Activated T-cell treated with anti-CD3 and anti-CD28 coated beads for 4 hours (primary cell): Measurements from ENCODE around the gene ELFN2.
A peak's percentile ranks its signal among the peaks of the same experiment; 100 is the strongest.
"Not testable (repeated sequence)": the region's sequence is repeated elsewhere in the genome, so short reads cannot be mapped to it uniquely, and the experiment has no call there.

Experiments used
- DNase-seq: peaks from one replicate; pipeline ENCODE4 v3.0.0-alpha.2; 2020

The ELFN2 gene, protein sequence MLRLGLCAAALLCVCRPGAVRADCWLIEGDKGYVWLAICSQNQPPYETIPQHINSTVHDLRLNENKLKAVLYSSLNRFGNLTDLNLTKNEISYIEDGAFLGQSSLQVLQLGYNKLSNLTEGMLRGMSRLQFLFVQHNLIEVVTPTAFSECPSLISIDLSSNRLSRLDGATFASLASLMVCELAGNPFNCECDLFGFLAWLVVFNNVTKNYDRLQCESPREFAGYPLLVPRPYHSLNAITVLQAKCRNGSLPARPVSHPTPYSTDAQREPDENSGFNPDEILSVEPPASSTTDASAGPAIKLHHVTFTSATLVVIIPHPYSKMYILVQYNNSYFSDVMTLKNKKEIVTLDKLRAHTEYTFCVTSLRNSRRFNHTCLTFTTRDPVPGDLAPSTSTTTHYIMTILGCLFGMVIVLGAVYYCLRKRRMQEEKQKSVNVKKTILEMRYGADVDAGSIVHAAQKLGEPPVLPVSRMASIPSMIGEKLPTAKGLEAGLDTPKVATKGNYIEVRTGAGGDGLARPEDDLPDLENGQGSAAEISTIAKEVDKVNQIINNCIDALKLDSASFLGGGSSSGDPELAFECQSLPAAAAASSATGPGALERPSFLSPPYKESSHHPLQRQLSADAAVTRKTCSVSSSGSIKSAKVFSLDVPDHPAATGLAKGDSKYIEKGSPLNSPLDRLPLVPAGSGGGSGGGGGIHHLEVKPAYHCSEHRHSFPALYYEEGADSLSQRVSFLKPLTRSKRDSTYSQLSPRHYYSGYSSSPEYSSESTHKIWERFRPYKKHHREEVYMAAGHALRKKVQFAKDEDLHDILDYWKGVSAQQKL

DNA sequence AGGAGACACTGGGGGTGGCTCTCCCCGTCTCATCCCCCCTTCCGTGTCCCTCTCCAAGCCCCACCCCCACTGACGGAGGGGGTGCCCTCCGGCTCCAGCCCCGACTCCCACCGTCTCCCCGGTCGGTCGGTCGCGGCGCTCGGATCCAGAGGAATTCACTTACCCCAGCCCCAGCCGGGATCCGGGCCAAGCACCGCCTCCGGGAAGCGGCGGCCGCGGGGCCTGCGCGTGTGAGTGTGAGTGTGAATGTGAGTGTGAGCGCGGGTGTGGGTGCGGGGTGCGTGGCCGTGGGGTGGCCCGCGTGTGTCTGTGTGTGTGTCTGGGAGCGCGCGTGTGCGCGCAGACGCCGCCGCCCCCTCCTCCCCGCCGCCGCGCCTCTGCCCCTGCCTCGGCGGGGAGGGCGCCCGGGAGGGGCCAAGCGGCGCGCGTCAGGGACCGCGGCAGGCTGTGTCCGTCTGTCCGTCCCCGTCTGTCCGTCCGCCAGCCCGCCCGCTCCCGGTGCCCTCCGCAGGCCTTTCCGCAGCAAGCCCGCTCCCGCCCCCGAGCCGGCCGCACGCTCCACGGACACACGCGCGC lies at the start of gene ELFN2:
Gene ELFN2 (minus strand): TSS at position 345 of the 576 bp plus-strand sequence. CDS start 51,945 bp downstream, outside the sequence.
- DNase-seq, result no peak

DNA sequence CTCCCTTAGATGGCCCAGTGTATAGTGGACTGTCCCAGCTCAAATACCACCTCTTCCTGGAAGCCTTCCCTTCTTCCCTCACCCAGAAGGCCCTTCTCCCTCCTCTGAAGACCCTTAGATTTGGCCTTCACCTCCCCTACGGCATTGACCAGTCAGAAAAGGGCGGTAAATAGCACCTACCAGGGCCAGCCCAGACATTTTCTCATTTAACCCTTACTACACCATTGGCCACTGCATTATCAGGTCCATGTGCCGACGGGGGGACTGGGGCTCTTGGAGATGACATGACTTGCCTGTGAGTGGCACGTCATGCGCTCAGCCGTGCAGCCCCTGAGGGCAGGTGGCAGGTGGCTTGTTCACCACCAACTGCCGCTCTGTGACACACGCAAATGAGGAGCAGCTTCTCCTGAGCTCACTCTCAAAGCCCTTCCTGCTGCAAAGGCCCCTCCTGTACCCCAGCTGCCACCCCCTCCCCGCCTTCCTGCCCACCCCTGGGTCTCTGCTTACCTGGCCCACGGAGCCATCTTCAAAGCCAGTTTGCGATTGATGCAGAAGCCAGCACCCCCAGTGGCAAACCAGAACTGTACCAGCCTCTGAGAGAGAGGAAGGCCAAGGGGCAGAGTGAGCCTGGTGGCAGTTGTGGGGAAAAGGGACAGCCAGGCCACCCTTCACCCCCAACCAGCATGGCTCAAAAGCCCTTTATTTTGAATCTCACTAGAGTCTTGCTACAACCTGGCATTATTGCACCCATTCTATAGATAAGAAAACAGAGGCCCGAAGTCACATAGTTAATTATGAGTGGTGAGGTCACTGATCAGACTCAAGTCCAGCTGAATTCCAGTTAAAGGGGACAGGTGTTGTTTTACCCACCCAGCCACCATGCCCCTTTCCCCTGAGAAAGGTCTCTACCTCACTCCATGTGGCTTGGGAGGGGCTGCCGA lies 49.4 kb upstream of the ELFN2 start:
- DNase-seq, result no peak

DNA sequence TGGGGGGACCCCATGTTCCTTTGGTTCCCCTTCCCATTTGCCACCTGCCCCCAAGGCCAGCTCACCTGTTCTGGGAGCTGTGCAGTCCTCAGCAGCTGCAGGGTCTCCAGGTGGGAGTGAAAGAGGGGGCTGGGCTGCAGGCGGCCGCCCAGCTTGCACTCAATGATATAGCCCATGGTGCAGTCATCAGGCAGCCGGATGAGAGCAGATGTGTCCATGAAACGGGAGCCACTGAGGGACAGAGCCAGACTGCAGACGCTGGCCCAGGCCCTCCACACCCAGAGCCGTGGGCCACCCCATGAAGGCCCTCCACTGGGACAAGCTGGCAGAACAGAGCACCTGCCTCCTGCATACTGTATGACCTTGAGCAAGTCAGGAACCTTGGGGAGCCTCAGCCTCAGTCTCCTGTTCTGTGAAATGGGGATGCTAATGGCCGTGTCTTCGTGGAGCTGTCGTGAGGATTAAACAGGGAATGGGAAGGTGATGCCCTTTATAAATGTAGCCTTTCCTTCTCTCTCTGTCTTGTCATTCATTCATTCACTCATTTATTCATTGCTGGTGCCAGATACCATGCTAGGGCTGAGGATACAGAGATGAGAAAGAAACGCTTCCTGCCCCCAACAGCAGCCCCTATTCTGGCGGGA lies 47.3 kb upstream of the ELFN2 start:
- DNase-seq, result no peak

DNA sequence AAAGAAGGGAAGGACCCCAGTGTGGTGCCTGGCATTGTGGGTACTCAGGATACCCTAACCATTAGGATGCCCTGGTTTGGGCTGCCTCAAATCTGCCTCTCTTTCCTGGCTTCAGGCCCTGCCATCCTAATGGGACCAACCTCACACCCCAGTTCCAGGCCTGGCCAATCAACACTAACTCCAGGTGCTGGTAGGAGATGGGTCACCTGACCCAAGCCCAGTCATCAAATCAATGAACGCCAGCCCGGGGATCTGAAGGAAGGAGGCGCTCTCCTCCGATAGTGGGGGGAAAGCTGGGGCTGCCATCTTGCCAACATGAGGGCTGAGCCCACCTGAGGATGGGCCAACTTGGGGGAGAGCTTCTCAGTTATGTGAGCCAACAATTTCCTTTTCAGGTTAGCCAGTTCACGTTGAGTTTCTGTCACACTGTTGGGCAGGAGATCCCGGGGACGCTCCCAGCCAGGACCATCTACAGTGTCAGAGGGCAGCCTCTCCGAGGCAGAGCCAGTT lies 46.2 kb upstream of the ELFN2 start:
- DNase-seq, result no peak

DNA sequence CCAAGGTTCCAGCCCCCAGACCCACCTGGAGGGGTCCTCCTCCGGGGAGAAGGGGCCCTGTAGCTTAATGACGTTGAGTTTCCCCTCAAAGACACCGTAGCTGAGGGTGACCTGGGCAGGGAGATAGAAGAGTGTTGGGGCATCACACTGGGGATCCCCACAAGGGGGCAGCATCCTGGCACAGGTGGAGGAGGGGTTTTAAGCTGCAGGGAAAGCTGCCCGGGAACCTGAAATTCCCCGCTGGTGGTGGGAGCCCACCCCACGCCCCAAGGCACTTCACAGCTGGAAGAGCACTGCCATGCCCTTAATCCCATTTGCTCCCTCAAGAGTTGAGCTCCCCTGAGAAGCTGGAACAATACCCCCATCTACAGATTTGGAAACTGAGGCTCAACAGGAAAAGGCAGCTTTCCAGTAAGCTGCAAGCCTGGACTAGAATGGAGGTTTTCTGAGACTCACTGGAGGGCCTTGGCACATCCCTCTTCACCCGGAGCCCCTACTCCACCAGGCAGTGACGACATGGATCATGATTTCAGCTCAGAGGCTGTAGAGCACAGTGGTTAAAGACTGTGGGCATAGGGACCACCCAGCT lies 45.2 kb upstream of the ELFN2 start:
- DNase-seq, result peak; percentile 44

DNA sequence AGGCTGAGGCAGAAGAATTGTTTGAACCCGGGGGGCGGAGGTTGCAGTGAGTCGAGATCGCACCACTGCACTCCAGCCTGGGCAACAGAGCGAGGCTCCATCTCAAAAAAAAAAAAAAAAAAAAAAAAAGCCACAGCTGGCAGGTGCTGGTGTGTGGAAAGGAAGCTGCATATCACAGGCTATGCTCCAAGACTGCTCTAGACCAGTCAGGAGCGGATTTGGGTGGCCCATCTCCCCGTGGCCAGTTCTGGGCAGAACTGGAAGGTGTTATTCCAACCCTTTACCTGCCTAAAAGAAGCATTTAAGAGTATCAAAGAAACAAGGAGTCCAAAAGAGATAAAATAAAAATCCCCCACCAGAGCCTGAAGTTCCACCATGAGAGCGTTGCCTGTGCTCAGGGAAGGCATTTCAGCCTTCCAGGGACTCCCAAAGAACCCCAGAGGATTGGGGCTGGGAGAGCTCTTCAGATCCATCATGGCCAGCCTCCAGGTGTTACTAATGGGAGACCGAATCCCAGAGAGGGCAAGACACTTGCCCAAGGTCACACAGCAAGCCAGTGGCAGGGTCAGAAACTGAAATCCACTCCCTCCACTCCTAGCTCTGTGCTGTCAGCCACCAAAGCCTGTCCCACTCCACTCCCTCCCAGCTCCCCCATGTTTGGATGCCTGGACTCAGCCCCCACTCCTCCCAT lies 44.6 kb upstream of the ELFN2 start:
- no peak for DNase-seq

DNA sequence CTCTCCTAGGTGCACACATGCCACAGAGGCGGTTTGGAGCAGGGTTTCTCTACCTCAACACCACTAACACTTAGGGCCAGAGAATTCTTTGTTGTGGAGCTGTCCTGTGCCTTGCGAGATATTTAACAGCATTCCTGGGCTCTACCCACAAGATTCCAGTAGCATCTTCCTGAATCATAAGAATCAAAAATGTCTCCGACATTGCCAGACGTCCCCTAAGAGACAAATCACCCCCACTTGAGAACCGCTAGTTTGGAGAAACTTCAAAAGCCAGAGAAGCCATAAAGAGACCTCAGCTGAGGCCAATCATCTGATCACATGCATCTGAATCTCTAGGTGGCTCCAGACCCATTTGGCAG lies 42.8 kb upstream of the ELFN2 start:
- DNase-seq, result no peak

DNA sequence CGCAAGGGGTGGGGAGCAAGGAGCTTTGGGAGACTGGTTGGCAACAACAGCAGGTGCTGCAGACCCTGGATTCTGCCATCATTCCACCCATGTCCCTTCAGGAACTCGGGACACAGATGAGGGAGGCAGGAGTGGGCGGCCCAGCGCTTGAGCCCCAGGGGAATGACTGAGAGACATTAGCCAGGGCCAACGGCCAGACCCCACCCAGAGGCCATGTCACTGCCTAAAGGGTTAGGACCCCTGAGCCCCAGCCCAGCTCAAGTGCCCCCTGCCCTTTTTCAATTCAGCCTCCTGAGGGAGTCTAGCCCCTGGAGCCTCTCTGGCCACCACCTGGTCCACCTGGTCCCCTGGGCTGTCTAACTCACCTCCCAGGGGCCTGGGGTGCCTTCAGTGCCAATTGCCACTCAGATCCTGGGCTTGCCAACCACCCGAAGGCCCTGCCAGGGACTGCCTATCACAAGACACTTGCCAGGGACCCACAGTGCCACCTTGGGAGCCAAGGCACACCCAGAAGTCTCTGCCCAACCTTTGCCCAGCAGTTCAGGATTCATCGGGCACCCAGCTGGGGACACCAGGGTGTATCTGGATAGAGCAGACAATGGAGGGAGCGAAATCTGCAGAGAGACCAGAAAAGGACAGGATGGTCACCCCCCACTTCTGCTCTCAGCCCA lies 42.3 kb upstream of the ELFN2 start:
- no peak for DNase-seq

DNA sequence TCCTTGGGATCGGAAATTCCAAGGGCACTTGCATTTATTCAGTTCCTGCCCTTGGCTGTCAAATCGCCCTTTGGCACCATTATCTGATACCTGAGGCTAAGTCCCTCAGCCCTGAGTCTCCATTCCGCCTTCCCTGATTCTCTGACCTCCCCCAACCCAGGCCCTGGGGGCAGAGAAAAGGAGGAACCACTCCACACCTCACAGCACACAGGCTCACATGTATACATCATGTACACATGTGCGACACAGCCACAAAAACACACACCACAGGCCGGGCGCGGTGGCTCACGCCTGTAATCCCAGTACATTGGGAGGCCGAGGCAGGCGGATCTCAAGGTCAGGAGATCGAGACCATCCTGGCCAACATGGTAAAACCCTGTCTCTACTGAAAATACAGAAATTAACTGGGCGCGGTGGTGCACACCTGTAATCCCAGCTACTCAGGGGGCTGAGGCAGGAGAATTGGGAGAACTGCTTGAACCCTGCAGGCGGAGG lies 41.0 kb upstream of the ELFN2 start:
- DNase-seq, result not testable (repeated sequence)

DNA sequence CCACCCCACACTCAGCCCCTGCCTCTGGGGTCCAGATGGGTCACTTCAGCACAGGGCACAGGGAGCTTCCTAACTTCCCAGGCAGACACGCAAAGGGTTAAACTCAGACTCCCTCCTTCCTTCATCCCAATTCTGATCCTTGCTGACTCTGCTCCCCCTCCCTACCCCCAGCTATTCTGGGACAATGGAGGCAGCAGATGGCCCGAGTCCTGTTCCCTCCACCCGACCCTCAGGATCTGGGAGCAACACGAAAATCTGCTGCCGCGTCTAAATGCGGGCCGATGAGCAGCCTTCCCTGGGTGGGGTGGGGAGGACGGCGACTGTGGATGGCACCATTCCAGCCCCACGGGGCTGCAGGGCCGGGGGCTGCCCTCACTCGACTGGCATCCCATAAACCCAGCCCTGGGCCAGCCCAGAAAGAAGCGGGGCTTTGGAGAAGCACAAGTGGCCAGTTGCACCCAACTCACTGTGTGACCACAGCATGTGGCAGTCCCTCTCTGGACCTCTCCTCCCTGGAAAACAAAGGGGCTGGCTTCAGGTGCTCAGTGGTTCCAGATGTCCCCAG lies 40.2 kb upstream of the ELFN2 start:
- DNase-seq, result no peak

DNA sequence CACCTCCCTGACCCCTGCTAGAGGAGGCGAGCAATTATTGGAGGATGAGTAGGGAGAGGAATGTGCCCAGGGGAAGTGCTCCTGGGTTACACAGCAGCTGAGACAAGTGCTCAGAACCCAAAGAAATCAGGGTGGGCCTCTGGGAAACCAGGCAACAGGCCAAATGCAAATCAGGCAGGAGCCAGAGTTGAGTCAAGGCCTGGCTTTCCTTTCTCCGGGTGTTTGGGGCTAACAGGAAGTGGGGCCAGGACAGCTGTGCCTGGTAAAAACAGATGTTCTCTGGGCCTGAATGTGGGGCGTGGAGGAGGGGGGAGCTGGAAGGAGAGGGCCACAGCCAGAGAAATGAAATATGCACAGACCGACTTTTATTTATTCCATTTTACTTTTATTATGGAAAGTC lies 36.9 kb upstream of the ELFN2 start:
- DNase-seq, result no peak

DNA sequence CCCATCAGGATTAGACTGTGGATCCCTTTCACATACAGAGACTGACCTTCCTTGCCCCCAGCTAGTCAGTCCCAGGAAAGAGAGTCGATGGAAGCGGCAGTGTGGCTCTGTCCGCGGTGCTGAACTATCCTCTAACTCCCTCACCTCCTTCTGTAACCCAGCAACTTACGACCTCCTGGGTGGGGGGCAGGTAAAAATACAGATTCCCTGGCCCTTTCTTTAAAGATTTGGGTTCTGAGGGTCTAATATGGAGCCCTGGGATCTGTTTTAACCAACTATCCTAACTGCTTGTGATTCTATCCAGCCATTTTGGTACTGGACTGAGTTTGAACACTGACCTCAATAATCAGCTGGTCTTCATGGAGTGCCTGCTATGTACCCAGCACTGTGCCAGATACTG lies 35.7 kb upstream of the ELFN2 start:
- DNase-seq, result no peak

DNA sequence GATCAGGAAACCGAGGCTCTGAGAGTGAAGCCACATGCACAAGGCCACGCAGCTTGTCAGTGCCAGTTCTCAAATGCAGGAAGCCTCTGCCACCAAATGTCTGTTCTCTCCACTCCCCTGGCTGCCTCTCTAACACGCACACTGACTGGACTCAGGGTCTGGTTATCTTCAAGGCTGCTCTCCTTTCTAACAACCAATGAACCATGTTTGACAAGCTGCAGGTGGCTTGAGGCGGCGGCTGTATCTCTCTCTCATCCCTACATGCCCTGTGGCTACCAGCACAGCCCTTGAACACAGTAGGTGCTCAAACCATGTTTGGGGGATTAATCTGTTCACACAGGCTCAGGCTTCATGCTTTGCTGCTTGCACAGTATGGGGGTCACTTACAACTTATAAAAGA lies 35.2 kb upstream of the ELFN2 start:
- no peak for DNase-seq

DNA sequence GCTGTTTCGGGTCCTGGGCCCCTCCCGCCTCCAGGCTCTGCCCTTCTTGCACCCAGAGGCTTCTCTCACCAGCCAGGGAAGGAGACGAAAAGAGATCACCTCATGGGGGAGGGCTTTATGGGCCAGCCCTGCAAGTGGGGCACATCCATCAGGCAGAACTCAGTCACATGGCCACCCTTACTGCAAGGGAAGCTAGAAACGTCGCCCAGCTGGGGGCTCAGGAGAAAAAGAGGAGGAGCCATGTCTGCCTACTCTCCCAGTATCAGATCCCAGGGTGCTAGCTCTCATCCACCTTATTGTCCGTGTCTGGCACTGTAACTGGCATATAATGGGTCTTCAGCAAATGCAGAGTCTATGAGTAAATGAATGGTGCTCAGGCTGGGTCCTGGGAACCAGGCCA lies 34.7 kb upstream of the ELFN2 start:
- no peak for DNase-seq

DNA sequence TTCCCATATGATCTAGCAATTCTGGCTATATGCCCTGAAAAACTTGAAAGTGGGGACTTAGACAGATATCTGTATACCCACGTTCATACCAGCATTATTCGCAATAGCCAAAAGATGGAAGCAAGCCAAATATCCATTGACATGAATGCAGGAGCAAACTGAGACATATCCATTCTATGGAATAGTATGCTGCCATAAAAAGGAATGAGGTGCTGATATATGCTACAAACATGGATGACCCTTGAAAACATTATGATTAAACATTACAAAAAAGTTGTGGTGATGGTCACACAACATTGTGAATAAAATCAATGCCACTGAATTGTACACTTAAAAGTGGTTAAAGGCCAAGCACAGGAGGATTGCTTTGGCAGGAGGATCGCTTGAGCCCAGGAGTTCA lies 33.4 kb upstream of the ELFN2 start:
- no peak for DNase-seq

DNA sequence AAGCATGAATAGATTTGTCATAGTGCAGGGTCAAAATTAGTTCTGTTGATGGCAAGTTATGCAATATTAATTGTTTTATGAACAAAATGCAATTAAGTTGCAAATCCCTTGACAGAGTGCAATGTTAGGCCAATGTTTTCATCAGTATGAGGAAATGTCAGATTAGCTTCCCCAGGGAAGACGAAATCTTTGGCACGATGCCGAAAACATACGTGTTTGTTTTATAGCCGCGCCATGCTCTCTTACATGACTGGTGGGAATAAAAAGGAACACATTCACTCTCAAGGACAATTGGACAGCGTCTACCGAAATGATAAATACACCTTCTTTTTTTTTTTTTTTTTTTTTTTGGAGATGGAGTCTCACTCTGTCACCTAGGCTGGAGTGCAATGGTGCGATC lies 31.9 kb upstream of the ELFN2 start:
- no peak for DNase-seq

DNA sequence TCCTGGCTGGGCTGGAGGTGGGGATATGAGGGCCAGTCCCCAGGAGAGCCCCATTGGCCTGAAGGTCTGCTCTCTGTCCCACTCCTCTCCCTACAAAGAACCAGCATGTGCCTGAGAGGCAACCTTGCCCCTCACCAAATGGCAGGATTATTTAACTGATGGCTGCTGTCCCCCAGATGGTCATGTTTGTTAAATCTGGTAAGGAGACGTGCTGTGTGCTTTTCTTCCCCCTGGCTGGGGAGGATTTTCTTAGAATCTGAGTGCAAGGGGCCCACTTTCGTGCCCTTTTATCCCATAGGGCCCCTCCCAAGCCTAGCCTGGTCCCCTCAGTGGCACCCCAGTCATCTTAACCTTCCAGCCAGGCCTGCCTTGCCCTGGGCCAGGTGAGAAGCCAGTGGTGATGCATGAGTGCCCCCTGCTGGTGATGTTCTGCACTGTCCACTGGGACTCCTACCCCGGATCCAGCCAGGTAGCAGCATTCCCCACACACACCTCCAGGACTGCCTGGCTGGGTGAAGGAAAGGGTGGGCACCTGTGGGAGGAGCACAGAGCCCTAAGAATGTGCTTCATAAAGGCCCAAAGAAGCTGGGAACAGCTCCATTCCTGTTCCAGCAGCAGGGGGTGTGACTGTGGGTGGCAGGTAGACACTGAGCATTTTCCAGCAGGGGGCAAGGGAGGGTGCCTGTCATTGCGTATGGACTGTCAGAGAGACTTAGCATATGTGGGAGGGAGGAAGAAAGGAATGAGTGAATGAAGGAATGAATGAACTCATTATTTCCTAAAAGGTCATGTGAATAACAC lies 30.0 kb upstream of the ELFN2 start:
- DNase-seq, result peak; percentile 84

DNA sequence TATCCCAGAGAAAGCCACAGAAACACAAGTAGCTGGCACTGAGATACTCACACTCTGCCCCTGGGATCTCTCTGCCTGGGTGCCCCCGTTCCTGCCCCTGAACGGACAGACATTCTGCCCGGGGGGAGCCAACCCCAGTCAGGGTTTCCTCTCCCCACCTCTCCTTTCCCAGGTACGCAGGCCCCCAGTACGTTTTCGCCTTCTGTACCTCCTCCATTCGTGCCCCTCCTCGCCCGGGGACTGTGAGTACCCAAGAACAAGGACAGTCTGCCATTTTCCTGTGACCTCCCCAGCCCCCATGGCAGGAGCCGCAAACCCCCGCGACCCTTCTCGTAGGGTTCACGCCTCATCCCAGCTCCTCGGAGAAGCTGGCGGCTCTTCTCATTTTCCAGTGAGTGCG lies 29.1 kb upstream of the ELFN2 start:
- DNase-seq, result no peak

DNA sequence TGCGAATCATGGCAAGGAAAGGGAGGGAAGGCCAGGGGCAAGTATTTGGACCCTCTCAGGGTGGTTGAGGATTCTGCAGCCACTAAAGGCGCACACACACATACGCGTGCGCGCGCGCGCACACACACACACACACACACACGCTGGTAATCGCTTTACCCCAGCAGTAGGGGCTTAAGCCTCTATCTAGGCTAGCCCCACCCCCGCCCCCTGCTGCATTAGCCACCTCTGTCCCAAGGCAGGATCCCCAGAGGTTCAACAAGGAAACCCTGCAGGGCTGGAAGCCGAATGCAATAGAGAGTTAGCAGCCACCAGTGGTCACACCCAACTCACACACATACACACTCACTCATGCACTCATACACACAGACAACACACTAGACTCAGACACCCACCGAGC lies 28.6 kb upstream of the ELFN2 start:
- DNase-seq, result no peak
